H1 (cell line): ENCODE results near the gene SLC32A1. TPM values are rescaled to one million over a fixed set of nuclear protein-coding genes. Genes with fewer than 3 reads are reported as not detected.

ENCODE experiments used
- BACH1 ChIP-seq: IDR thresholded peaks from 2 replicates; pipeline ENCODE4 v1.6.1; 2012; ENCODE audit warnings: low read length, improper control_type of control experiment
- CBX8 ChIP-seq: fragments of 300-800, 300-1000 bp; sonication (generic); IDR thresholded peaks from 2 replicates; pipeline ENCODE4 v1.7.1; 2016; ENCODE audit warnings: low read depth, low read length, borderline replicate concordance
- EGR1 ChIP-seq: IDR thresholded peaks from 2 replicates; pipeline ENCODE4 v1.6.1; 2011; ENCODE audit warnings: low read depth, low read length, borderline replicate concordance
- EP300 ChIP-seq, 2 experiments: IDR thresholded peaks; 1 replicate in 1 of 2; 2 replicates in 1 of 2; pipeline ENCODE4 v1.6.1; 2011 to 2012; ENCODE audit warnings: low read depth in 2 of 2, low read length in 2 of 2, mild to moderate bottlenecking in 2 of 2, borderline replicate concordance in 1 of 2, inconsistent platforms in 1 of 2, moderate library complexity in 1 of 2
- HDAC2 ChIP-seq, 2 experiments: fragments of 300-600 bp in 1 of 2; sonication (generic) in 1 of 2; IDR thresholded peaks; 2 replicates each; pipeline ENCODE4 v1.6.1; 2011 to 2012; ENCODE audit warnings: low read depth in 2 of 2, low read length in 2 of 2, mild to moderate bottlenecking in 2 of 2, moderate library complexity in 2 of 2, borderline replicate concordance in 1 of 2, inconsistent platforms in 1 of 2
- HDAC6 ChIP-seq: IDR thresholded peaks from one replicate; pipeline ENCODE4 v1.7.1; 2012; ENCODE audit warnings: low read depth, mild to moderate bottlenecking, inconsistent platforms, low read length, moderate library complexity
- NANOG ChIP-seq: IDR thresholded peaks from 2 replicates; pipeline ENCODE4 v1.6.1; 2011; ENCODE audit warnings: low read length, low read depth, mild to moderate bottlenecking, inconsistent platforms; ENCODE audit not compliant: insufficient read depth, poor library complexity, severe bottlenecking
- RBBP5 ChIP-seq: IDR thresholded peaks from 2 replicates; pipeline ENCODE4 v1.7.1; 2012; ENCODE audit warnings: low read depth, mild to moderate bottlenecking, inconsistent platforms, low read length, moderate library complexity, borderline replicate concordance
- SRF ChIP-seq: IDR thresholded peaks from 2 replicates; pipeline ENCODE4 v1.6.1; 2011; ENCODE audit warnings: mild to moderate bottlenecking, low read depth, low read length, moderate library complexity
- polyA plus RNA-seq, 7 experiments: library from polyadenylated mRNA; depleted of rRNA in 3 of 7; stranded (reverse) in 5 of 7; unstranded in 2 of 7; fragments of >200 nt in 5 of 7; fragments of 200-250 nt in 2 of 7; gene quantifications; 1 replicate in 5 of 7; 2 replicates in 1 of 7; 4 replicates in 1 of 7; pipeline versions ENCODE4 v1.2.1 to v1.2.3, GENCODE V29; 2011 to 2013; ENCODE audit warnings: missing spikeins in 2 of 7, mixed read lengths in 2 of 7
- total RNA-seq: library from RNA; stranded (reverse); fragmentation: NEBNext Ultra II Directional; extraction: Animal tissue kit (Norgen Biotek cat#: 25700); gene quantifications from 2 replicates; pipeline ENCODE4 v1.2.1, GENCODE V29; 2021
- TF ChIP-seq, protein P1 (sequence below): fragments of 300-600 bp; sonication (generic); IDR thresholded peaks from 2 replicates; pipeline ENCODE4 v1.7.1; 2012; ENCODE audit warnings: low read length, moderate library complexity, mild to moderate bottlenecking, inconsistent platforms; ENCODE audit not compliant: insufficient replicate concordance

The SLC32A1 gene
- total and polyA plus RNA-seq, 2 of the 8 experiments (the other 6 are each of a cell fraction or from before 2014, with no cell fraction given) = 0.09 to 0.15 TPM

- TF ChIP-seq RBBP5 (no peak), NANOG (no peak), HDAC2 (IDR thresholded peaks at IDR 0.05; ENCODE audit: borderline replicate concordance in 1 of 2, low read depth in 2 of 2, low read length in 2 of 2) (no peak), EGR1 (no peak), CBX8 (no peak), HDAC6 (no peak), SRF (no peak), EP300 (IDR thresholded peaks at IDR 0.05; ENCODE audit: borderline replicate concordance in 1 of 2, low read depth in 2 of 2, low read length in 2 of 2) (no peak), BACH1 (no peak)
- TF ChIP-seq, protein P1, sequence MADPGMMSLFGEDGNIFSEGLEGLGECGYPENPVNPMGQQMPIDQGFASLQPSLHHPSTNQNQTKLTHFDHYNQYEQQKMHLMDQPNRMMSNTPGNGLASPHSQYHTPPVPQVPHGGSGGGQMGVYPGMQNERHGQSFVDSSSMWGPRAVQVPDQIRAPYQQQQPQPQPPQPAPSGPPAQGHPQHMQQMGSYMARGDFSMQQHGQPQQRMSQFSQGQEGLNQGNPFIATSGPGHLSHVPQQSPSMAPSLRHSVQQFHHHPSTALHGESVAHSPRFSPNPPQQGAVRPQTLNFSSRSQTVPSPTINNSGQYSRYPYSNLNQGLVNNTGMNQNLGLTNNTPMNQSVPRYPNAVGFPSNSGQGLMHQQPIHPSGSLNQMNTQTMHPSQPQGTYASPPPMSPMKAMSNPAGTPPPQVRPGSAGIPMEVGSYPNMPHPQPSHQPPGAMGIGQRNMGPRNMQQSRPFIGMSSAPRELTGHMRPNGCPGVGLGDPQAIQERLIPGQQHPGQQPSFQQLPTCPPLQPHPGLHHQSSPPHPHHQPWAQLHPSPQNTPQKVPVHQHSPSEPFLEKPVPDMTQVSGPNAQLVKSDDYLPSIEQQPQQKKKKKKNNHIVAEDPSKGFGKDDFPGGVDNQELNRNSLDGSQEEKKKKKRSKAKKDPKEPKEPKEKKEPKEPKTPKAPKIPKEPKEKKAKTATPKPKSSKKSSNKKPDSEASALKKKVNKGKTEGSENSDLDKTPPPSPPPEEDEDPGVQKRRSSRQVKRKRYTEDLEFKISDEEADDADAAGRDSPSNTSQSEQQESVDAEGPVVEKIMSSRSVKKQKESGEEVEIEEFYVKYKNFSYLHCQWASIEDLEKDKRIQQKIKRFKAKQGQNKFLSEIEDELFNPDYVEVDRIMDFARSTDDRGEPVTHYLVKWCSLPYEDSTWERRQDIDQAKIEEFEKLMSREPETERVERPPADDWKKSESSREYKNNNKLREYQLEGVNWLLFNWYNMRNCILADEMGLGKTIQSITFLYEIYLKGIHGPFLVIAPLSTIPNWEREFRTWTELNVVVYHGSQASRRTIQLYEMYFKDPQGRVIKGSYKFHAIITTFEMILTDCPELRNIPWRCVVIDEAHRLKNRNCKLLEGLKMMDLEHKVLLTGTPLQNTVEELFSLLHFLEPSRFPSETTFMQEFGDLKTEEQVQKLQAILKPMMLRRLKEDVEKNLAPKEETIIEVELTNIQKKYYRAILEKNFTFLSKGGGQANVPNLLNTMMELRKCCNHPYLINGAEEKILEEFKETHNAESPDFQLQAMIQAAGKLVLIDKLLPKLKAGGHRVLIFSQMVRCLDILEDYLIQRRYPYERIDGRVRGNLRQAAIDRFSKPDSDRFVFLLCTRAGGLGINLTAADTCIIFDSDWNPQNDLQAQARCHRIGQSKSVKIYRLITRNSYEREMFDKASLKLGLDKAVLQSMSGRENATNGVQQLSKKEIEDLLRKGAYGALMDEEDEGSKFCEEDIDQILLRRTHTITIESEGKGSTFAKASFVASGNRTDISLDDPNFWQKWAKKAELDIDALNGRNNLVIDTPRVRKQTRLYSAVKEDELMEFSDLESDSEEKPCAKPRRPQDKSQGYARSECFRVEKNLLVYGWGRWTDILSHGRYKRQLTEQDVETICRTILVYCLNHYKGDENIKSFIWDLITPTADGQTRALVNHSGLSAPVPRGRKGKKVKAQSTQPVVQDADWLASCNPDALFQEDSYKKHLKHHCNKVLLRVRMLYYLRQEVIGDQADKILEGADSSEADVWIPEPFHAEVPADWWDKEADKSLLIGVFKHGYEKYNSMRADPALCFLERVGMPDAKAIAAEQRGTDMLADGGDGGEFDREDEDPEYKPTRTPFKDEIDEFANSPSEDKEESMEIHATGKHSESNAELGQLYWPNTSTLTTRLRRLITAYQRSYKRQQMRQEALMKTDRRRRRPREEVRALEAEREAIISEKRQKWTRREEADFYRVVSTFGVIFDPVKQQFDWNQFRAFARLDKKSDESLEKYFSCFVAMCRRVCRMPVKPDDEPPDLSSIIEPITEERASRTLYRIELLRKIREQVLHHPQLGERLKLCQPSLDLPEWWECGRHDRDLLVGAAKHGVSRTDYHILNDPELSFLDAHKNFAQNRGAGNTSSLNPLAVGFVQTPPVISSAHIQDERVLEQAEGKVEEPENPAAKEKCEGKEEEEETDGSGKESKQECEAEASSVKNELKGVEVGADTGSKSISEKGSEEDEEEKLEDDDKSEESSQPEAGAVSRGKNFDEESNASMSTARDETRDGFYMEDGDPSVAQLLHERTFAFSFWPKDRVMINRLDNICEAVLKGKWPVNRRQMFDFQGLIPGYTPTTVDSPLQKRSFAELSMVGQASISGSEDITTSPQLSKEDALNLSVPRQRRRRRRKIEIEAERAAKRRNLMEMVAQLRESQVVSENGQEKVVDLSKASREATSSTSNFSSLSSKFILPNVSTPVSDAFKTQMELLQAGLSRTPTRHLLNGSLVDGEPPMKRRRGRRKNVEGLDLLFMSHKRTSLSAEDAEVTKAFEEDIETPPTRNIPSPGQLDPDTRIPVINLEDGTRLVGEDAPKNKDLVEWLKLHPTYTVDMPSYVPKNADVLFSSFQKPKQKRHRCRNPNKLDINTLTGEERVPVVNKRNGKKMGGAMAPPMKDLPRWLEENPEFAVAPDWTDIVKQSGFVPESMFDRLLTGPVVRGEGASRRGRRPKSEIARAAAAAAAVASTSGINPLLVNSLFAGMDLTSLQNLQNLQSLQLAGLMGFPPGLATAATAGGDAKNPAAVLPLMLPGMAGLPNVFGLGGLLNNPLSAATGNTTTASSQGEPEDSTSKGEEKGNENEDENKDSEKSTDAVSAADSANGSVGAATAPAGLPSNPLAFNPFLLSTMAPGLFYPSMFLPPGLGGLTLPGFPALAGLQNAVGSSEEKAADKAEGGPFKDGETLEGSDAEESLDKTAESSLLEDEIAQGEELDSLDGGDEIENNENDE = no peak
Measured at GRCh38 chr20:38747495-38748096, 23.3 kb downstream of the SLC32A1 start (continued).
